ENCODE results near the gene ARFIP1.
"Not testable (repeated sequence)": the region's sequence is repeated elsewhere in the genome, so short reads cannot be mapped to it uniquely, and the experiment has no call there.

ARFIP1 gene

DNA sequence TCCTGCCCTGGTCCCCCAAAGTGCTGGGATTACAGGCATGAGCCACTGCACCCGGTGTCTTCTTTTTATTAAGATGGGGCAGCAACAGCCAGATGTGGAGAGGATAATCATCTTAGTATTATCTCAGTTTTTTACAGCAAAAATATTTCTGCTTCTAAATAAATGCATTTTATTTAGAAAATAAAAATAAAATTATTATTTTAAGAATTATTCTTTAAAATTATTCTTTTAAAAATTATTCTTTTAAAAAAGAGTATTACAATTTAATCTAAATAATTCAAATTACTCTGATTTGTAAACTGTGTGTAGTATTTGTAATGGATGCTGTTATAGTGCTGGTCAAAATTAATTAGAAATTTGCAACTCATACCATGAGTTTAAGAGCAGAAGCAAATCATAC lies 67.6 kb downstream of the ARFIP1 start:
- DNase-seq: no peak

DNA sequence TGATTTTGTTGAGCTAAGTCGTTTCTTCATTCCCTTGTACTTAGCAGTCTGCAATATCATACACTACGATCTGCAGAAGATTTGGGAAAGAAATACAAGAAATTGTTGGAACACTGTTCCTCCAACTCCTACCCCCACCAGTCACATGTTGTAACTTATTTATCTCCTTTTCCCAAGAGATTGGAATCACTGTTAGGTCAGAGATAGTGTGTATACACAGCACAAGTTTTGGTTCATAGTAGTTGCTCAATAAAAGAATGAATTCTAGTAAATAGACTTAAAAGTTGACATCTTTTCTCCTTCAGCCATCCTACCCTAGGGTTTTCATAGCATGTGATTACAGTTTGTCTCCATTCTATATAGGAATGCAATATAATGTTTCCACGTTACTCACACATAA lies 68.8 kb downstream of the ARFIP1 start:
- DNase-seq: no peak

DNA sequence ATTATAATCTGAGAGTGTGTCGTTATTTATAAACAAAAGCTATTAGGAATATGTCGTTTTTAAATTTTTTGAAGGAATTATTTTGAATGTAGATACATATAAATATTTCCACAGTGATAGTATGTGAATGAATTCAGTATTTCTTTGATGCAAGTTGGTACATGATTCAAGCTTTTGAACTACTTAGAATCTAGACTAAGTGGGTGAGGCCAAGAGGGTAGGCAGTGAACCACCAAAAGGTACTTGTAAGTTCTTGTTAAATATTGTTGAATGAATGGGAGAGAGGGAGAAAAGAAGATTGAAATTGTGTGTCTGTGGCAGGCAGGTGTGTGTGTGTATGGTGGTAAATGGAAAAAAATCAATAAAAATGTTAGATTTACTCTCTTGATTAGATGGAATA lies 69.6 kb downstream of the ARFIP1 start:
- no peak for DNase-seq

DNA sequence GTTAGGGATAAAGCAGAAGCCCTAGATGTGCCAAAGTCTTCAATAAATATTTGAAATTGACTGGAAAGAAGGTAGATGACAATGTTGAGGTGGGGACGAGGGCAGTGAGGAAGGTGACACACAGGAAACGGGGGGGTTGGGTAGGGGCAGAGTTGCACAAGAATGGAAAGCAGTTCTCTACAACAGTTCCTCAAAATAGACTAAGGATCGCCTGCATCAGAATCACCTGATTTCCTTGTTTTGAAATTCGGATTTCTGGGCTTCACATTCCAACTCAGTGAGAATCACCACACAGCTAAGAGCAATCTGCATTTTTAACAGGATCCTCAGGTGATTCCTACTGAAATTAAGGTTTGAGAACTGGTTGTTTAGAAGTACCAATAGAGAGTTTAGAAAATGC lies 70.6 kb downstream of the ARFIP1 start:
- no peak for DNase-seq

DNA sequence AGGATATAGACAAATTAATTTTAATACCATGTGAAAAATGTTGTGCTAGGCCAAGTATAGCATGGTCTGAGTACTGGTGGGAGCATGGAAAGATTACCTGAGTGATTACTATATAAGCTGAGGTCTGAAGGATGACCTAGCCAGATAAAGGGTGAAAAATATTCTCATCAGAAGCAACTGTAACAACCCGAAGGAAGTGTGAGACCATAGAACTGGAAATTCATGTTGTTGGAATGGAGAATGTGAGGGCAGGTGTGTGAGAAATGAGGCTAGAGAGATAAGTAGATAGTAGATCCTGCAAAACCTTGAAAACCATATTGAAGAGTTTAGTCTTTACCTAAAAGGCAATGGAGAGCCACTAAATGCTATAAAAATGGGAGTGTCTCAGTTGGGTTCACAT lies 71.5 kb downstream of the ARFIP1 start:
- DNase-seq: no peak

DNA sequence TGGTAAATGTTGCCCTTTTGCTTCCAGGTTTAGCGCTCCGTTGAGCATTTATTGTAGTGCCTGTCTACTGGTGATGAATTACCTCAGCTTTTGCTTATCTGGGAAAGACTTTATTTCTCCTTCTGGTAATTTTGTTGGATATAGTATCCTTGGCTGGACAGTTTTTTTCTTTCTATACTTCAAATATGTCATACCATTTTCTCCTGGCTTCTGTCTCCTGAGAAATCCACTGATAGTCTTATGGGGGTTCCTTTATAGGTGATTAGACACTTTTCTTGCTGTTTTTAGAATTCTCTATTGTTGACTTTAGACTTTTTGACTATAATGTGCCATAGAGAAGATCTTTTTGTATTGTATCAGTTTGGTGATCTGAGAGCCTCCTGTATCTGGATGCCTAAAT lies 73.5 kb downstream of the ARFIP1 start:
- DNase-seq: no peak

DNA sequence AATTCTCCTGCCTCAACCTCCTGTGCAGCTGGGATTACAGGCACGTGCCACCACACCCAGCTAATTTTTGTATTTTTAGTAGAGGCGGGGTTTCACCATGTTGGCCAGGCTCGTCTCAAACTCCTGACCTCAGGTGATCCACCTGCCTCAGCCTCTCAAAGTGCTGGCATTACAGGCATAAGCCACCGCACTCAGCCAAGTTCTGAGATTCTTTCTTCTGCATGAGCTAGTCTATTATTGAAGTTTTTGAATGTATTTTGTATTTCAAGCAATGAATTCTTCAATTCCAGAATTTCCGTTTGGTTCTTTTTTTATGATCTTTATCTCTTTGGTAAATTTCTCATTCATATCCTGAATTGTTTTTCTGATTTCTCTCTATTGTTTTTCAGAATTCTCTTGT lies 74.3 kb downstream of the ARFIP1 start:
- not testable (repeated sequence) for DNase-seq

DNA sequence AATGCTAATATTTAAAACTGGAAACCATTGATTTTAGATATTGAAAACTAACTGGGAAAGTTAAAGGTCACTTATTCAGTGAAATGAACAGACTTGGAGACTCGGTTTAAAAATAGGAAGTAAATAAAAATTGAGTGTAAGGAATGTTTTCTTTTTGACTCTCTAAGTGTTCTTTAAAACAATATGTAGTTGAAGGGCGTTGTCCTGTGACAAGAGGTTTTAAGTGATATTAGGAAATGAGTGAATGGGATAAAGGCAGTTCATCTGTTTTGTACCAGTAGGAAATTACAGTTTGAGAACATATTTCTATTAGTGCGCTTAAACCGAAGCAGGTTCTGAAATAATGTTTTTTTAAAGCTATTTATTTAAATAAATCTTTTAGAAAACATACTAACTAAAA lies 77.2 kb downstream of the ARFIP1 start:
- DNase-seq: no peak

DNA sequence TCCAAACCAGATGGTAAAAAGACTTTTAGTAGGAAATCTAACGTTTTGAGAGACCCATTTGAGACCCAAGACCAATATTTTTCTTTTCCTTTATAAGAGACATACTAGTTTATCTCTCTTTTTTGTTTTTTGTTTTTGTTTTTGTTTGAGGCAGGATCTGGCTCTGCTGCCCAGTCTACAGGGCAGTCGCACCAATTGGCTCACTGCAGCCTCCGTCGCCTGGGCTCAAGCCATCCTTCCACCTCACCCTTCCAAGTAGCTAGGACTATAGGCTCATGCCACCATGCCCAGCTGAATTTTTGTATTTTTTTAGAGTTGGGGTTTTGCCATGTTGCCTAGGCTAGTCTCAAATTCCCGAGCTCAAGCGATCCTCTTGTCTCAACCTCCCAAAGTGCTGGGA lies 79.2 kb downstream of the ARFIP1 start:
- no peak for DNase-seq

DNA sequence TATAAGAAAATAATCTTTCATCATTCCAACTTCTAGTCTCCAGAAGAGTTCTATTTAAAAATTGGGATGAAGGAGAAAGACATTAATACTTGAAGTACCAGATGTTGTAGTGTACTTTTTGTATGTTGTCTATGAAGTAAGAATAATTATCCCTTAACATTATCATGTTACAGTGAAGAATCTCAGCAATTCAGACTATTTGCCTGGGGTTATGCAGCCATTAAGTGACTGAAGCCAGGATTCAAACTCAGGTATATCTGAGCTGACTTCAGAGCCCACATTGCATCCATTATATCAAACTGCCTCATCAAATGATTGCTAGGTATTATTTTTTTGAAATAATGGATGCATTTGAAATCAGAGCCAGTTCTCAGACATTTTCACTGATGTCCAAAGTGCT lies 80.3 kb downstream of the ARFIP1 start:
- no peak for DNase-seq

DNA sequence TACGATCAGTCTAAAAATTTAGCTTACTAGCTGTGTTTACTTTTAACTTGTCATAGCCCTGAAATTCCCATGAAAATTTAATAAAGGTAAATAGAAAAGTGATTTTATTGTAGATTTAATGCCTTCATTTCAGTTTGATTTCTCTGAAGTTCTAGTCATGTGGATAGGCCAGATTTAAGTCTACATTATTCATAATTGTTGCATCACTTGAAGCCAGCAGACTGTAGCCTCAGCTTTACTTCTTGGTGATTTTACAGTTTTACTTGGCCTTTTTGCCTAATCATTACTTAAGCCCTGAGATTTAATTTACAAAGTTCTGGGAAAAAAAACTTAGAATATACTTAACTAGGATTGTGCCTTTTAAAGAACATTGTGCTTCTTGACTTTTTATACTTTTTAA lies 82.9 kb downstream of the ARFIP1 start:
- no peak for DNase-seq

DNA sequence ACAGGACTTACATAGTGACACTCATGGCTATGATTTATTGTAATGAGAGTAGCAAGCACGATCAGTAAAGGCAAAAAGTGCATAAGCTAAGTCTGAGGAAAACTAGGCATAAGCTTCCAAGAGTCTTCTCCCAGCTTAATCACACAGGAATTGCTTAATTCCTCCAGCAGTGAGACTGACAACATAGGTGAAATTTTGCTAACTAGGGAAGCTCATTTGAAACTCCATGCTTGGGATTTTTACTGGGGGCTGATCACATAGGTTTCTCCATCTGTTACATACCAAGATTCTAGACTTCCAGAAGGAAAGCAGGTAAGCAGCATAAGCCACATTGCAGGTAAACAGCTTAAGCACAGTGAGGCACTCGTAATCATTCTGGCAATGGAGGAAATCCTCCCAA lies 84.6 kb downstream of the ARFIP1 start:
- no peak for DNase-seq

DNA sequence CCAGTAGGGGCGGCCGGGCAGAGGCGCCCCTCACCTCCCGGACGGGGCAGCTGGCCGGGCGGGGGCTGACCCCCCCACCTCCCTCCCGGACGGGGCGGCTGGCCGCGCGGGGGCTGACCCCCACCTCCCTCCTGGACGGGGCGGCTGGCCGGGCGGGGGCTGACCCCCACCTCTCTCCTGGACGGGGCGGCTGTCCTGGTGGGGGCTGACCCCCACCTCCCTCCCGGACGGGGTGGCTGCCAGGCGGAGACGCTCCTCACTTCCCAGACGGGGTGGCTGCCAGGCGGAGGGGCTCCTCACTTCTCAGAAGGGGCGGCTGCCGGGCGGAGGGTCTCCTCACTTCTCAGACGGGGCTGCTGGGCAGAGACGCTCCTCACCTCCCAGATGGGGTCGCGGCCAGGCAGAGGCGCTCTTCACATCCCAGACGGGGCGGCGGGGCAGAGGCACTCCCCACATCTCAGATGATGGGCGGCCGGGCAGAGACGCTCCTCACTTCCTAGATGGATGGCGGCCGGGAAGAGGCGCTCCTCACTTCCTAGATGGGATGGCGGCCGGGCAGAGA lies 86.8 kb downstream of the ARFIP1 start:
- not testable (repeated sequence) for DNase-seq

DNA sequence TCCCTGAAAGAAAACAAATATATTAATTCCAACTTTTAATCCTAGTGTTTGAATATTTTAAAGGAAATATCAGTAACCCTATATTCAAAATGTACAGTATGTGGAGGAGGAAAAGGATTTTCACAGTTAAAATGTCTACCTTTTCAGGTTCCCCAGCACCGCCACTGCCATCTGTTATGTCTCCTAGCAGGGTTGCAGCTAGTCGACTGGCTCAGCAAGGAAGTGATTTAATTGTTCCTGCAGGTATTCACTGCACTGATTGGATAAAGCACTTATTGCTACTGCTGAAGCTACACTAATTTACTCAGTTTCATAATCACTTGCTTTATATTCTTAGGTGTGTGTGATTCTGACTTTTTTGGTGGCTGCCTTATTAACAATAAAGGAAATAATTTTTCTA lies 90.9 kb downstream of the ARFIP1 start:
- DNase-seq: no peak

DNA sequence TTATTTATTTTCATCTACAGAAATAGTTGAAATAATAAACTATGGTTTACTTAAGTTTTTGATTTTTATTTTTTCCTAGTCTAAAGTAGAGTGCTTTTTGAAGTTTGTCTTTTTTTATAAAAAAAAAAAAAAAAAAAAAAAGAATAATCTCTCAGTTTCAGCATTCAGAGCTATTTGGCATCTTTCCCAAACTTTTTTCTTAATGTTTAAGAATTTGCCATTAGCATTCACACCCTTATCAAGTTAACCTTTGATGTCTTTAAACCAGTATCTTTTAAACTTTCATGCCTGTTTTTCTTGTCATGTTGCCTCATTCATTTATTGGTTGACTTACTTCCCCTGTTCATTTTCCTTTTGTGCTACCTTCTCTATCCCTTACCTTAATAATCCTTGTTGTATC lies 95.5 kb downstream of the ARFIP1 start:
- DNase-seq: no peak

DNA sequence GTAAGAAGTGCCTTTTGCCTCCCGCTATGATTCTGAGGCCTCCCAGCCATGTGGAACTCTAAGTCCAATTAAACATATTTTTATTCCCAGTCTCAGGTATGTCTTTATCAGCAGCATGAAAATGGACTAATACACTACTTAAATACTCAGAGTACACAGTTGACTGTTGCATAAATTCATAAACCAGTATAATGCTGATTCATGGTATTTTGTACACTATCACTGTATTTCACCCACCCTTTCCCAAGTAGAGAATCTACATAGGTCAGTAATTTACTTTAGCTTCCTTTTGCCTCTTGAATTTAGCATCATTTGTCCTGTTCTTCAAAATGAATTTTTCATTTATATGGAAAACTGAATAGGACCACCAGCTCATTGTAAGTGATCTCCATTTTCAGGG lies 98.1 kb downstream of the ARFIP1 start:
- no peak for DNase-seq

DNA sequence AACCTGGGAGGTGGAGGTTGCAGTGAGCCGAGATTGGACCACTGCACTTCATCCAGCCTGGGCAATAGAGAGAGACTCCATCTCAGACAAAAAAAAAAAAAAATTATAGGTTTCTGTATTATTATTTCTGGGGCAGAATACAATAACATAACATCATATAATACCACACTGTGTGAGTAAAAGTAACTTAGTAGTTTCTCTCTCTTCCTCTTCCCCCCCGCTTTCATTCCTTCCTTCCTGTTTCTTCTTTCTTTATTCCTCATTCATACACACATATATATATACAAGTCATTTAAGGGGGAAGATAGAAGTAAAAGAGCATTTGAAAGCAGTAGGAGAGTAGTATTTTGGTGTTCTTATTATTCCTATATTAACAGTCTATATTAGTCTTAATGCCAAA lies 100.5 kb downstream of the ARFIP1 start:
- no peak for DNase-seq

DNA sequence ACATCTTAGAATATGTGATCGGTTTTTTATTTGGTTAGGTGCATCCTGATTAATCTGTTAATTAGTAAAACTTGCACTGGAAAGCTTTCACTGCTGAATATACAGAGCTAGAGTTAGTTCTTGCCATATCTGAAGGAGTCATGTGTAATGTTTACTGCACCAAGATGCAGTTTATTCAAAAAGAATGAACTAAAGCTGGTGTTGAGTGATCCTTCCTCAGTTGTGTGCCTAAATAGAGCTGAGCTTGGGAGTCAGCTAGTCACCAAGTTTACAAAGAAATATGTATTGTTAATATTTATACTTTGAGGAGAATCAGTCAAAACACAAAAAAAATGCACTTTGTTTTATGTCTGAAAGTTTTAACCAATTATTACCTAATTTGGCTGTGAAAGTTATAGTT lies 102.2 kb downstream of the ARFIP1 start:
- DNase-seq: no peak

DNA sequence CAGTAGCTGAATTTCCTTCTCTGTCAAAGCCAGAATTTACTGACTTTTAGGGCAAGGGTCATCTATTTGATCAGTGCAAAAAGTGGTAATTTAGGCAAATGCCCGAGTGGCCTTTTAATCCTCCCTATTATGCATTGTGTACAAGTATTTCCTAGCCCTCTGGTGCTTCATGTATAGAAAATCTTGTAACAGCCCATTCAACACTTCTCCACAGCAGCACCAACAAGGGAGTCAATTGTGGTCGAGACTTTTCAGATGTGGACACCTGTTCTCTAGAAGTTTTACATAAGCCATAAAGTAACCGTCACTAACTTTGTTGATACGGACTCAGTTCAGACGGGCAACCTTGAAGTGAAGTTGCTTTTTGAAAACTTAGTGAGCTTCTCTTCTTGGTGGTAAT lies 105.4 kb downstream of the ARFIP1 start:
- no peak for DNase-seq

DNA sequence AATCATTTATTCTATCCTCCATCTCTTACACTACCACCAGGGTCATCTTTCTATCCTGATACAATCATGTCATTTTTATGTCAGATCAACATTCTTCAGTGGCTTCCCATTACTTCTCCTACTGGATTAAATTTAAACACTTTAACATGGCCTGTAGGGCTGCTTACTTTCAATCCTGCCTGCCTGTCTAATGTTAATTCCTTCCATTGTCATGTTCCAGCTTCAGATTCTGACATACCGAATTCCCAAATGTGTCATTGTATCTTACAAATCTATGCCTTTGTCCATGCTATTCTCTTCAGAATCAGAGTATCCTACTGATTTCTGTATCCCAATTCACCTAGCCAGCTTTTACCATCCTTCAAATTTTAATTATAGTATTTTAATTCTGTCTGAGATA lies 106.4 kb downstream of the ARFIP1 start:
- DNase-seq: no peak

DNA sequence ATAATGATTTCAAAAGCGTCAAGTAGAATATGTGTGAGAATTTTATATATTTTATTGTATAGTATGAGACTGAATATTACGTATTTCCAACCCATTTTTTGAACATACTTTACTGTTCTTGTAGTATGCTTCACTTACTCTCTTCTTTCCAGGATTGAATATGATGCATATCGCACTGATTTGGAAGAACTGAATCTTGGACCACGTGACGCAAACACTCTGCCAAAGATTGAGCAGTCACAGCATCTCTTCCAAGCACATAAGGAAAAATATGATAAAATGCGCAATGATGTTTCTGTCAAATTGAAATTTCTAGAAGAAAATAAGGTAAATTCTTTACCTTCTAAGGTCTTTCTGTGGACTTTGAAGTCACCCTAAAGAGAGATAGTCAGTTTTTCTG lies 108.2 kb downstream of the ARFIP1 start:
- no peak for DNase-seq

DNA sequence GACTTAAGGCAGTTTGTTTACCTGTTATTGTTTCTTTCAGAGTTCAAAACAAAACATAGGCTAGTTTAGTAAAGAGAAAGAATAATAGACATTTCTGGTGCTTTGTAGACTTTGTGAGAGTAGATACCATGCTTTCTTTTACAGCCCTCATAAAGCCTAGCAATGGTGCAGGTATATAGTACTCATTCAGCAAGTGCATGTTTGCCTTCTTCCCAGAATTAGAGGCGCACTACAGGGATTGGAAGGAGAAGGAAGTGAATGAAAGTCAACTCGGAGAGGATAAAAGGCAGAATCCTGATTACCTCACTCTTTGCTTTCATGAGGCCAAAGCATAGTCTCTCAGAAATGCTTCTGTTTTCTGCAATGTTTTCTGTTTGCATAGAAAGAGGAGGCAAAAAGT lies 113.2 kb downstream of the ARFIP1 start:
- no peak for DNase-seq

DNA sequence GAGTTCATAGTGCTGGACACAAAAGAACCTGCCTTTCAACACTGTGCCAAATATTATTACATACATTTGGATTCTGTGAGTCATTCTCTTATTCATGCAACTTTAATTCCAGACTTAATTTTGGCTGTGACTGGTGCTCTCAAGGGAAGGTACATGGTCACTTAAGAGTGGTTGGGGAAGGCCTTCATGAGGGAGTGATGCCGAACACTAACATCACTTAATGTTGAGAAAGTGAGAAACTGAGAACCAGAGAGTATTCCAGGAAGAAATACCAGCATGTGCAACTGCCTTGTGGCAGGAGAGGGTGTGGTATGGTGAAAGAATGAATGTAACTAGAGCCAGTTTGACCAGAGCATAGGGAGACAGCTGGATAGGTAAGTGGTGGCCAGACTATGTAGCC lies 114.9 kb downstream of the ARFIP1 start:
- DNase-seq: no peak

DNA sequence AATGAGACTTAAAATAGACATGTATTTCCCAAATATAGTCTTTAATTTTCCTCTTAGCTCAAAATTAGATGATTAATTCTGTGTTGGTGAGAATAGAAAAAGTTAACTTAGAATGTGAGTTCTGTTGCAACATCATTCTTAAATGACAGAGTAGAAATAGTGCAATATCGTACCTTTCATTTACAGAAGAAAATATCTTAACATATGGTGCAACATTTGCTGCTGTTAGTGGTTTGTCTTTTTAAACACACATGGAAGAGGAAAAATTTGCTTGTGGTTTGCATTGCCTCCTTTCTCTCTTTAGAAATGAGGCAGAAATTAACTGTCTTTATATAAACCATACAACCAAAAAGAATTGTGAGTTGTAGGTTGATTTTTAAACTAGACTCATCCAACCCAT lies 117.1 kb downstream of the ARFIP1 start:
- DNase-seq: no peak

DNA sequence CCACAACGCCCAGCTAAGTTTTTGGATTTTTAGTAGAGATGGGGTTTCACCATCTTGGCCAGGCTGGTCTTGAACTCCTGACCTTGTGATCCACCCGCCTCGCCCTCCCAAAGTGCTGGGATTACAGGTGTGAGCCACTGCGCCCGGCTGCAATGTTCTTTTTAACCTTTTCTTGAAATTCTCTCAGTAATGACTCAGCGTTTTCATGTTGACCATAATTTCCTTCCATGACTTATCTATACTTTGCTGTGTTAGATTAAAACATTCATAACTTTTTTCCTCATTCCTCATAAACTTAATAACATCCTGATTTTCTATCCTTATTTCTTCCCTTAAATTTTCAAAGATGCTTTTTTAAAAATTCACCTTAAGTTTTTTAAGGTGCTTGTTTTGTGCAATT lies 118.4 kb downstream of the ARFIP1 start:
- DNase-seq: not testable (repeated sequence)

DNA sequence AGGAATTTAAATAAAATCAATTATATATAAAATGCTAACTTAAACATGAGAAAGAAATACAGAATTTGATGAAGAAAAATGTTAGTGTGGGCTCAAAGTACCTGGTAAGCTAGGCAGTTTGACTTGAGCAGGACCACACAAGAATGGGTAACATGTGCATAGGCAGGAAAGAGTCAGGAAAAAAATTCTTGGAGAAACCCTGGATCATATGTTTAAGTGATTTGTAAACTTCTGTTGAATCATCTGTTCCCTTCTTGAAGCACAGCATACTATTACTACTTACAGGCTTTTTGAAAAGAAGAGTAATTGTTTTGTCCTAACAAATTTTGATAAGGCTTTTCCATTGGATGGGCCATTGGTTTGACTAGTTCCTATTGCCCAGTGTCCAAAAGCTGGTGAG lies 118.9 kb downstream of the ARFIP1 start:
- no peak for DNase-seq

All from NCI-H2081 (cell line).